ENCODE measurements around the gene KRT86.

DNA sequence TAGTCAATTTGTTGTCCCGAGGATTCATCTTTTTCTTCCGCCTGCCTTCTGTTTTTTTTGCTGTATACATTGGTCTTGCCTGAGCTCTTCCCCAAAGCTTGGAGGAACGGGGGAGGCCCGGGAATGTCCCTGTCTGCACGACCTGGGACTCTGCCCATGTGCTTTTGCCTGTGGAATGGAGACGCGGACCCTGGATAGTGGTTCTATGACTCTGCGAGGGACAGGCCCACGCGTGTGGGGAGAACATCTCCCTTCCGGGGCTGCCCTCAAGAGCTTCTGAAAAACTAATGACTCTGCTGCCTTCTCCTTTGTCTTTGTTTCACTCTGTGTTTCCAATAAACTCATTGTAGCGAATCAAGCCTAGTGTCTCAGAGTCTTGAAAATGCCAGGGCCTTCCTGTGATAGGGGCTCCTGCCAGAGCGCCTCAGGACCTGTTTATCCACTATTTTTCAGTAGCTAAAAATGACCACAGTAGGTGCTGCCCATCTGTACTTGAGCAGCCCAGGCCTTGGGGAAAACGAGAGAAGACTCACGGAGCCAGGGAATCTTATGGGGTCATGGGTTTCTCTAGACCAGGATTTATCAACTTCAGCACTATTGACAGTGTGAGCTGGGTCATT, 34.5 kb downstream of the KRT86 start:
- TF ChIP-seq EZH2 (IDR thresholded peaks at IDR 0.05; ENCODE audit: insufficient read depth, poor library complexity, severe bottlenecking) (no peak), EZH2phosphoT487 (IDR thresholded peaks at IDR 0.05; ENCODE audit: insufficient read depth, low read depth) (no peak)
